ENCODE data around the gene CASP8. TPM values are rescaled to one million over a fixed set of nuclear protein-coding genes. Genes with fewer than 3 reads are reported as not detected.

CASP8 gene
- total and polyA plus RNA-seq, 2 of the 13 experiments (the other 11 are each of a cell fraction or from before 2014, with no cell fraction given): 25.0 to 52.8 TPM

GRCh38 chr2:201233812-201234662 lies 26.3 kb upstream of the CASP8 start (continued):
- TF ChIP-seq ZNF382 (CRISPR knock-in tag; IDR thresholded peaks at IDR 0.05; ENCODE audit: borderline replicate concordance) (no peak), ERF (CRISPR knock-in tag; IDR thresholded peaks at IDR 0.05) (no peak), HOXA5 (CRISPR knock-in tag; IDR thresholded peaks at IDR 0.05) (no peak), ZBTB14 (CRISPR knock-in tag; IDR thresholded peaks at IDR 0.05) (no peak), KLF12 (CRISPR knock-in tag; IDR thresholded peaks at IDR 0.05; ENCODE audit: borderline replicate concordance) (no peak), PAF1 (CRISPR knock-in tag; IDR thresholded peaks at IDR 0.05) (no peak), SOX13 (IDR thresholded peaks at IDR 0.05) (no peak), SOX13 (CRISPR knock-in tag; conservative IDR thresholded peaks at IDR 0.05 in 1 of 2, IDR thresholded peaks at IDR 0.05 in 1 of 2) (no peak), GPN1 (CRISPR knock-in tag; IDR thresholded peaks at IDR 0.05; ENCODE audit: borderline replicate concordance) (no peak), CCAR2 (optimal IDR thresholded peaks at IDR 0.05; ENCODE audit: low read depth, low read length) (no peak), DNMT1 (CRISPR knock-in tag; IDR thresholded peaks at IDR 0.05) (no peak), HBP1 (CRISPR knock-in tag; IDR thresholded peaks at IDR 0.05; ENCODE audit: low read depth) (no peak), ZKSCAN1 (IDR thresholded peaks at IDR 0.05; ENCODE audit: low read length) (no peak), PRMT3 (CRISPR knock-in tag; IDR thresholded peaks at IDR 0.05; ENCODE audit: borderline replicate concordance, low read depth) (no peak), DZIP1 (CRISPR knock-in tag; IDR thresholded peaks at IDR 0.05) (no peak), SMC3 (IDR thresholded peaks at IDR 0.05; ENCODE audit: low read length) (no peak), ZNF362 (CRISPR knock-in tag; IDR thresholded peaks at IDR 0.05; ENCODE audit: borderline replicate concordance) (0 out of 2 replicates have a peak, but pooled peaks have one; percentile 17), ZNF800 (CRISPR knock-in tag; IDR thresholded peaks at IDR 0.05) (no peak), RORA (CRISPR knock-in tag; IDR thresholded peaks at IDR 0.05) (no peak), ZNF230 (CRISPR knock-in tag; IDR thresholded peaks at IDR 0.05) (no peak; the same call in 1 of the 2 replicates), TAF1 (CRISPR knock-in tag; IDR thresholded peaks at IDR 0.05) (0 out of 2 replicates have a peak, but pooled peaks have one; percentile 9)

All from HepG2 (cell line).